ENCODE data around the gene CEBPB.
A peak's percentile ranks its signal among the peaks of the same experiment; 100 is the strongest.
"Not testable (repeated sequence)": the region's sequence is repeated elsewhere in the genome, so short reads cannot be mapped to it uniquely, and the experiment has no call there.

The CEBPB gene

GRCh38 chr20:50152394-50153152, 38.1 kb upstream of the CEBPB start:
- Histone ChIP-seq H3K36me3 (ENCODE audit: control insufficient read depth, low read length) (peaks cover 18% of the 10 kb centered on the region), H3K4me2 (ENCODE audit: low read length) (peak overlapping the region; percentile 73), H3K4me1 (ENCODE audit: control insufficient read depth, low read length) (peaks cover 30% of the 10 kb centered on the region), H3K79me2 (ENCODE audit: control insufficient read depth, low read length) (peaks cover 49% of the 10 kb centered on the region), H3K27me3 (ENCODE audit: control insufficient read depth, low read length) (no peaks in the 10 kb centered on the region), H3F3A (ENCODE audit: control insufficient read depth, insufficient read depth) (no peaks in the 10 kb centered on the region), H3K4me3 (ENCODE audit: low read length) (peak overlapping the region; percentile 86), H3K9me2 (replicated peaks; ENCODE audit: control insufficient read depth, low read length) (no peaks in the 10 kb centered on the region), H4K20me1 (ENCODE audit: control insufficient read depth, insufficient read depth, low read depth, low read length) (no peaks in the 10 kb centered on the region), H3K9me3 (ENCODE audit: control insufficient read depth, insufficient read depth, low read length) (no peaks in the 10 kb centered on the region), H3K27ac (ENCODE audit: low read depth, low read length) (no peak overlapping the region)
- TF ChIP-seq EZH2phosphoT487 (IDR thresholded peaks at IDR 0.05; ENCODE audit: borderline replicate concordance, low read length): no peak
- no peak for TF ChIP-seq CTCF (IDR thresholded peaks at IDR 0.05; ENCODE audit: low read depth, low read length, poor library complexity, severe bottlenecking)

GRCh38 chr20:50153153-50153499, 37.5 kb upstream of the CEBPB start:
- Histone ChIP-seq H3K4me2 (ENCODE audit: low read length) (peak overlapping the region; percentile 73), H3K9me3 (ENCODE audit: control insufficient read depth, insufficient read depth, low read length) (no peaks in the 10 kb centered on the region), H3K36me3 (ENCODE audit: control insufficient read depth, low read length) (peaks cover 17% of the 10 kb centered on the region), H3F3A (ENCODE audit: control insufficient read depth, insufficient read depth) (no peaks in the 10 kb centered on the region), H4K20me1 (ENCODE audit: control insufficient read depth, insufficient read depth, low read depth, low read length) (no peaks in the 10 kb centered on the region), H3K27ac (ENCODE audit: low read depth, low read length) (no peak overlapping the region), H3K79me2 (ENCODE audit: control insufficient read depth, low read length) (peaks cover 45% of the 10 kb centered on the region), H3K27me3 (ENCODE audit: control insufficient read depth, low read length) (no peaks in the 10 kb centered on the region), H3K4me3 (ENCODE audit: low read length) (peak overlapping the region; percentile 86), H3K9me2 (replicated peaks; ENCODE audit: control insufficient read depth, low read length) (no peaks in the 10 kb centered on the region), H3K4me1 (ENCODE audit: control insufficient read depth, low read length) (peaks cover 24% of the 10 kb centered on the region)
- TF ChIP-seq CTCF (IDR thresholded peaks at IDR 0.05; ENCODE audit: low read depth, low read length, poor library complexity, severe bottlenecking) (no peak), EZH2phosphoT487 (IDR thresholded peaks at IDR 0.05; ENCODE audit: borderline replicate concordance, low read length) (no peak)

- Histone ChIP-seq H3K27ac (ENCODE audit: low read depth, low read length) (no peak within 1 kb of the TSS), H4K20me1 (ENCODE audit: control insufficient read depth, insufficient read depth, low read depth, low read length) (no peaks in the 10 kb centered on the region), H3K4me1 (ENCODE audit: control insufficient read depth, low read length) (peaks cover 23% of the 10 kb centered on the region), H3K4me2 (ENCODE audit: low read length) (peak within 1 kb of the TSS; percentile 92), H3K4me3 (ENCODE audit: low read length) (peak within 1 kb of the TSS; percentile 86), H3K79me2 (ENCODE audit: control insufficient read depth, low read length) (peaks cover 41% of the 10 kb centered on the region), H3K9me2 (replicated peaks; ENCODE audit: control insufficient read depth, low read length) (no peaks in the 10 kb centered on the region), H3K9me3 (ENCODE audit: control insufficient read depth, insufficient read depth, low read length) (no peaks in the 10 kb centered on the region), H3K27me3 (ENCODE audit: control insufficient read depth, low read length) (no peaks in the 10 kb centered on the region), H3K36me3 (ENCODE audit: control insufficient read depth, low read length) (peaks cover 14% of the 10 kb centered on the region), H3F3A (ENCODE audit: control insufficient read depth, insufficient read depth) (no peaks in the 10 kb centered on the region)
- TF ChIP-seq CTCF (IDR thresholded peaks at IDR 0.05; ENCODE audit: low read depth, low read length, poor library complexity, severe bottlenecking): no peak
- no peak for TF ChIP-seq EZH2phosphoT487 (IDR thresholded peaks at IDR 0.05; ENCODE audit: borderline replicate concordance, low read length)
Measured at GRCh38 chr20:50153500-50154377, 36.9 kb upstream of the CEBPB start, which contains the start of gene PEDS1. Gene PEDS1 (minus strand): TSS chr20:50153723. CDS start chr20:50153637, 86 bp downstream.

GRCh38 chr20:50161494-50161893, 29.1 kb upstream of the CEBPB start:
- H3K27ac ChIP-seq (ENCODE audit: low read depth, low read length); H3K36me3 ChIP-seq (ENCODE audit: control insufficient read depth, low read length); H4K20me1 ChIP-seq (ENCODE audit: control insufficient read depth, insufficient read depth, low read depth, low read length); H3K9me3 ChIP-seq (ENCODE audit: control insufficient read depth, insufficient read depth, low read length); H3K4me3 ChIP-seq (ENCODE audit: low read length); H3K9me2 ChIP-seq (replicated peaks; ENCODE audit: control insufficient read depth, low read length); H3K4me2 ChIP-seq (ENCODE audit: low read length); H3K79me2 ChIP-seq (ENCODE audit: control insufficient read depth, low read length); H3K4me1 ChIP-seq (ENCODE audit: control insufficient read depth, low read length); H3F3A ChIP-seq (ENCODE audit: control insufficient read depth, insufficient read depth): not testable (repeated sequence)
- H3K27me3 ChIP-seq (ENCODE audit: control insufficient read depth, low read length): peaks cover 16% of the 10 kb centered on the region
